AG09319 (cell line): ENCODE measurements around the gene PROSER3.

Experiments
- DNase-seq: peaks from one replicate; pipeline ENCODE4 v3.0.0-alpha.2; 2010; ENCODE audit warnings: low read depth; ENCODE audit errors: extremely low read depth
- CTCF ChIP-seq: IDR thresholded peaks from 2 replicates; pipeline ENCODE4 v1.5.1; 2011; ENCODE audit warnings: low read depth, mild to moderate bottlenecking, inconsistent platforms, low read length, moderate library complexity

The PROSER3 gene

GRCh38 chr19:35757749-35758608 is at the start of gene PROSER3:
Gene PROSER3 (plus strand): TSS chr19:35758176. CDS start chr19:35758216, 40 bp downstream.
- peak; percentile 99 for DNase-seq
- TF ChIP-seq CTCF = no peak

- DNase-seq = no peak
Measured at GRCh38 chr19:35708391-35708790, 49.6 kb upstream of the PROSER3 start.

GRCh38 chr19:35710784-35711723 is 46.9 kb upstream of the PROSER3 start:
- TF ChIP-seq CTCF = no peak
- no peak for DNase-seq

More at GRCh38 chr19:35708391-35708790, 49.6 kb upstream of the PROSER3 start:
- TF ChIP-seq CTCF = no peak

- no peak for TF ChIP-seq CTCF
- DNase-seq = no peak
Measured at GRCh38 chr19:35712567-35713505, 45.1 kb upstream of the PROSER3 start.

DNA sequence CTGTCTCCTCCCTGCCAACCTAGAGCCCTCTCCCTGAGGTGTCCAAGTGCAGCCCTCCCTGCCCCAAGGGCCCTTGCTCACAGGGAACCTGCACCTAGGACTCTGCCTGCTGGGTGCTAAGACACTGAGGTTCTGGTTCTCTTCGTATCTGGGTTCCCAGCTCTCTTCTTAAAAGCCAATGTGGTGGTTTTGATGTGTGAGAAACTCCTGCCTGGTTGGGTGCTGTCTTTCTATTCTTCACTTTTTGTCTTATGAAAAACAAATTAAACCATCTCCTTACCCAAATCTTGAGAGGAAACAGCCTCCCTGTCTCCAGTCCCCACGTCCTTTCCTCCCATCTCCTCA is 44.5 kb upstream of the PROSER3 start:
- no peak for DNase-seq
- TF ChIP-seq CTCF = no peak

- no peak for TF ChIP-seq CTCF
- DNase-seq = no peak
Measured at GRCh38 chr19:35713904-35714495, 44.0 kb upstream of the PROSER3 start.
